Brain microvascular endothelial cell (primary cell): ENCODE results near the gene KNDC1.
"Not testable (repeated sequence)": the region's sequence is repeated elsewhere in the genome, so short reads cannot be mapped to it uniquely, and the experiment has no call there.

Experiments
- DNase-seq: peaks from one replicate; pipeline ENCODE4 v3.0.0-alpha.2; 2020
- H3K27ac ChIP-seq: fragments of 250-450 bp; sonication (Bioruptor Pico); 2 replicates; pipeline ENCODE4 v1.5.1; 2020; ENCODE audit warnings: mild to moderate bottlenecking, moderate library complexity
- H3K27me3 ChIP-seq: fragments of 250-450 bp; sonication (Bioruptor Pico); replicated peaks from 2 replicates; pipeline ENCODE4 v1.5.1; 2020; ENCODE audit warnings: mild to moderate bottlenecking
- H3K36me3 ChIP-seq: fragments of 250-450 bp; sonication (Bioruptor Pico); replicated peaks from 2 replicates; pipeline ENCODE4 v1.5.1; 2020; ENCODE audit warnings: mild to moderate bottlenecking
- H3K4me3 ChIP-seq: 2 replicates; pipeline ENCODE4 v1.5.1; 2011; ENCODE audit warnings: low read depth, mild to moderate bottlenecking, control low read depth, low read length, moderate library complexity
- in situ Hi-C: cut with HindIII; loops from 2 replicates; pipeline ENCODE4 v1.10.0; 2017; ENCODE audit warnings: low sequenced_read_pairs, low pct_ligation_motif_present
- TF ChIP-seq, protein P1 (sequence below): IDR thresholded peaks from 2 replicates; pipeline ENCODE4 v1.5.1; 2011; ENCODE audit warnings: low read depth, mild to moderate bottlenecking, moderate library complexity, low read length, control low read depth, inconsistent platforms; ENCODE audit errors: missing control alignments

Gene KNDC1

DNA sequence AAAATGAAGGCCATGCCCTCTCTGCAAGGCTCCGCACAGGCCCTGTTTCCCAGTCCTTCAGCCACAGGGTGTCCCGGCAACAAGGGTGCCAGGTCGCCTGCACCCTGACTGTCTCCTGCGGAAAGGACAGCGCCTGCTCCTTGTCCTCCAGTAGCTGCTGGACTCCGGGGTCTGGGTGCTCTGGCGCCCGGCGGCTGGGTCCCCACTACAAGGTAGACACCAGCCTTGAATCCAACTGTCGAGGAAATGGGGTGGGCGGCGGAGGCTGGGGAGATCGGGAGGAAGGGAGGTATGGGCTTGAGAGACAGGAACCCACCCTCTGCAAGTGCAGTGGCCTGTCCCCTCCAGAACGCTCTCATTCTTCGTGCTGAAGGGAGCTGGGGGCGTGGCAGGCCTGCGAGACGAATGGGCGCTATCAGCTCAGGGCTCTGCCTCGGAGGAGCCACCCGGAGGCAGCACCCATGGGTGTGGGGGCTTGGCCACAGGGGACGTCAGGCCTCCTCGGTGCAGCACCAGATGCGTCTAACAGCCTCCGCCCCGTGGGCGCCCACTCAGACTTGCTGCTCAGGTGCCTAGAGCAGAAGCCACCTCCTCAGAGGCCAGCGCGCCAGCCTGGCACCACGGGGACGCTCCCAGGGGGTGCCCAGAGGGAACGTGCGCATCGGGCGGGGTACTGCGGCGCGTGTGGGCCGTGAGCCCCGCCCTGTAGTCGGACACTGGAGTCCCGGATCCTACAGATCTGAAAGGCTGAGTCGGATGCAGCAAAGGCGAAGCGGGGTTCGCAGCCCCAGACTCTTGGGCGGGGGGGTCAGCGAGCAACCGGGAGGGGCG lies 101.1 kb downstream of the KNDC1 start:
- Histone ChIP-seq H3K4me3 (peak overlapping the region; percentile 49), H3K36me3 (no peaks in the 10 kb centered on the region), H3K27me3 (no peaks in the 10 kb centered on the region), H3K27ac (no peak overlapping the region)
- TF ChIP-seq, protein P1, sequence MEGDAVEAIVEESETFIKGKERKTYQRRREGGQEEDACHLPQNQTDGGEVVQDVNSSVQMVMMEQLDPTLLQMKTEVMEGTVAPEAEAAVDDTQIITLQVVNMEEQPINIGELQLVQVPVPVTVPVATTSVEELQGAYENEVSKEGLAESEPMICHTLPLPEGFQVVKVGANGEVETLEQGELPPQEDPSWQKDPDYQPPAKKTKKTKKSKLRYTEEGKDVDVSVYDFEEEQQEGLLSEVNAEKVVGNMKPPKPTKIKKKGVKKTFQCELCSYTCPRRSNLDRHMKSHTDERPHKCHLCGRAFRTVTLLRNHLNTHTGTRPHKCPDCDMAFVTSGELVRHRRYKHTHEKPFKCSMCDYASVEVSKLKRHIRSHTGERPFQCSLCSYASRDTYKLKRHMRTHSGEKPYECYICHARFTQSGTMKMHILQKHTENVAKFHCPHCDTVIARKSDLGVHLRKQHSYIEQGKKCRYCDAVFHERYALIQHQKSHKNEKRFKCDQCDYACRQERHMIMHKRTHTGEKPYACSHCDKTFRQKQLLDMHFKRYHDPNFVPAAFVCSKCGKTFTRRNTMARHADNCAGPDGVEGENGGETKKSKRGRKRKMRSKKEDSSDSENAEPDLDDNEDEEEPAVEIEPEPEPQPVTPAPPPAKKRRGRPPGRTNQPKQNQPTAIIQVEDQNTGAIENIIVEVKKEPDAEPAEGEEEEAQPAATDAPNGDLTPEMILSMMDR: no peak
- no peak for DNase-seq
- in situ Hi-C loops: no loop called here

DNA sequence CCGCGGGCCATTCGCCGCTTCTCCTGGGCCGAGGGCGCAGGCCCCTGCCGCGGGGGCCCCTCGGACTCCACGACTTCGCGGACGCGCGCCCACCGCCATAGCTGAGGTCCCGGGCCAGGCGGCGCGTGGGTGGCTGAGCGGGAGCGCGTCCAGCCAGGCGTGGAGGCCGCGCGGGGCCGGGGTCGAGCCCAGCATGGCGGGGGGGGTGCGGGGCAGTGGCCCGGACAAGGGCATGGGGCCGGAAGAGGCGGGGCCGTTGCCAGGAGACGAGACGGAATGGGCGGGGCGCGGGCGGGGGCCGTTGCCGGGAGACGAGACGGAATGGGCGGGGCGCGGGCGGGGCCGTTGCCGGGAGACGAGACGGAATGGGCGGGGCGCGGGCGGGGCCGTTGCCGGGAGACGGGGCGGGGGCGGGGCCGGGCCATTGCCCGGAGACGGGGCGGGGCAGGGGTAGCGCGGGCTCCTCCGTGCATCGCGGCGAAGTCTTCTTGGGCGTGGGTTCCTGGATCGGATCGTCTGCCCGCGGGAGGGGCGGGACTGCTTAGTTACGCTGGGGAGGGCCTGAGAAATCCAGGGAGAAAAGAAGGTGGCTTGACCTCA lies 101.8 kb downstream of the KNDC1 start:
- peak overlapping the region; percentile 49 for H3K4me3 ChIP-seq
- H3K36me3 ChIP-seq: no peaks in the 10 kb centered on the region
- in situ Hi-C loops: no loop called here
- H3K27me3 ChIP-seq: no peaks in the 10 kb centered on the region
- no peak overlapping the region for H3K27ac ChIP-seq
- TF ChIP-seq, protein P1: no peak
- DNase-seq: peak; percentile 48

DNA sequence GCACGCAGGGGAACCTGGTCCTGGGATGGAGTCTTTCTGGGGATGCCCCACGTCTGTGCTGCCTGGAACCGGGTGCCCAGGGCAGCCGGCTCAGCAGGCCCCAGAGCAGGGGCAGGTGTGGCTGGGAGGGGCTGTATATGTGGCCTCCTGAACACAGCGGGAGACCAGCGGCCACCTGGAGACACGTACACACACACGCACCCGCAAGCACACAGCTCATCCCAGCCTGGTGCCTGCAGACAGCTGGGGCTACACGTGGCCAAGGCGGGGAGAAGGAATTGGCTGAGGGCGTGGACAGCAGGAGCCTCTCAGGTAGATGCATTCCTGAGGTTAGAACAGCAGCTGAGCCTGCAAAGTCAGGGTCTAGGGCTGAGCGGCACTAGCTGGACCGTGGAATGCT lies 102.7 kb downstream of the KNDC1 start:
- DNase-seq: no peak
- TF ChIP-seq, protein P1: no peak
- Histone ChIP-seq H3K27ac (no peak overlapping the region), H3K4me3 (no peak overlapping the region), H3K27me3 (no peaks in the 10 kb centered on the region), H3K36me3 (no peaks in the 10 kb centered on the region)
- in situ Hi-C loops: no loop called here

DNA sequence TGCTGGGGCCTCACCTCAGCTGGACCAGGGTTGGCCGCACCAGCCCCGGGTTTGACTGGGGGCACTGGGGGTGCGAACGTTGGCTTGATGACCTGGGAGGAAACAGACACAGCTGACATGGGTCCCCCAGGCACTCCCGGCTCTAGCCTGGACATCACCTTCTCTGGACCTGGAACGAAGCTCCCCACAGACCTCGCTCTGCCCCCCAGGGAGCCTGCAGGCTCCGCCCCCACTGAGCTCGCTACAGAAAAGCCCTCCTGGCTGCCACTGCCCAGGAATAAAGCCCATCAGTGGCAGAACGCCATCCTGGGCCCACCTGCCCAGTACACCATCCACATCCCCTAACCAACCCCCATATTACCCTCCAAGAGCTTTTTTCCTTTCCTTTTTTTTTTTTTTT lies 103.7 kb downstream of the KNDC1 start:
- DNase-seq: no peak
- no peak overlapping the region for H3K4me3 ChIP-seq
- H3K27me3 ChIP-seq: no peaks in the 10 kb centered on the region
- H3K36me3 ChIP-seq: no peaks in the 10 kb centered on the region
- in situ Hi-C loops: no loop called here
- H3K27ac ChIP-seq: no peak overlapping the region
- TF ChIP-seq, protein P1: no peak

DNA sequence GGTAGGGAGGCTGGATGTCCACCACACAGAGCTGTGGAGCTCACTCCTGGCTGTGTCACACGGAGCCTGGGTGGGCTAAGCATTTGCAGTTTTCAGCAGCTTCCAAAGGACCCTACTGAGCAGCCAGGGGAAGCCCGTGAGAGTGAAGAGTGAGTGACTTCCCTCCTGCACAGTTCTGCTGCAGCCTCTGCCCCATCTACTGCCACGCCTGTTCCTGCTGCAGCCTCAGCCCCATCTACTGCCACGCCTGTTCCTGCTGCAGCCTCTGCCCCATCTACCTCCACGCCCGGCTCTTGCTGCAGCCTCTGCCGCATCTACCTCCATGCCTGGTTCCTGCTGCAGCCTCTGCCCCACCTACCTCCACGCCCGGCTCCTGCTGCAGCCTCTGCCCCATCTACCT lies 104.4 kb downstream of the KNDC1 start:
- in situ Hi-C loops: no loop called here
- DNase-seq: no peak
- no peaks in the 10 kb centered on the region for H3K27me3 ChIP-seq
- TF ChIP-seq, protein P1: no peak
- no peak overlapping the region for H3K4me3 ChIP-seq
- H3K36me3 ChIP-seq: no peaks in the 10 kb centered on the region
- H3K27ac ChIP-seq: no peak overlapping the region

DNA sequence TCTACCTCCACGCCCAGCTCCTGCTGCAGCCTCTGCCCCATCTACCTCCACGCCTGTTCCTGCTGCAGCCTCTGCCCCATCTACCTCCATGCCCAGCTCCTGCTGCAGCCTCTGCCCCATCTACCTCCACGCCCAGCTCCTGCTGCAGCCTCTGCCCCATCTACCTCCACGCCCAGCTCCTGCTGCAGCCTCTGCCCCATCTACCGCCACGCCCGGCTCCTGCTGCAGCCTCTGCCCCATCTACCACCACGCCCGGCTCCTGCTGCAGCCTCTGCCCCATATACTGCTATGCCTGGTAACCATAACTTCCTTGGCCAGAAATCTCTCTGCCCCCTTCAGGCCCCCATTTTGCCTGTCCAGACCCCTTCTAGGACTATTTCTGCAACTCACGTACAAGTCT lies 105.0 kb downstream of the KNDC1 start:
- H3K36me3 ChIP-seq, DNase-seq, H3K27me3 ChIP-seq, H3K4me3 ChIP-seq, H3K27ac ChIP-seq, in situ Hi-C loops: not testable (repeated sequence)
